GM08714 (cell line): ENCODE measurements around the gene CCDC92B.
"Not testable (repeated sequence)": the region's sequence is repeated elsewhere in the genome, so short reads cannot be mapped to it uniquely, and the experiment has no call there.

Experiments
- H3K4me3 ChIP-seq: fragments of 200-500 bp; sonication (Bioruptor generic); 2 replicates; pipeline ENCODE4 v1.5.1; 2014; ENCODE audit warnings: mild to moderate bottlenecking, low read length, inconsistent platforms
- ZNF274 ChIP-seq: IDR thresholded peaks from 2 replicates; pipeline ENCODE4 v1.6.1; 2012; ENCODE audit warnings: mild to moderate bottlenecking, low read depth, low read length

CCDC92B gene

GRCh38 chr17:2749058-2749783, at the start of gene CCDC92B:
CCDC92B (minus strand) TSS chr17:2749652; CDS start chr17:2735145, 14,507 bp downstream.
- no peak for TF ChIP-seq ZNF274
- no peak within 1 kb of the TSS for H3K4me3 ChIP-seq

DNA sequence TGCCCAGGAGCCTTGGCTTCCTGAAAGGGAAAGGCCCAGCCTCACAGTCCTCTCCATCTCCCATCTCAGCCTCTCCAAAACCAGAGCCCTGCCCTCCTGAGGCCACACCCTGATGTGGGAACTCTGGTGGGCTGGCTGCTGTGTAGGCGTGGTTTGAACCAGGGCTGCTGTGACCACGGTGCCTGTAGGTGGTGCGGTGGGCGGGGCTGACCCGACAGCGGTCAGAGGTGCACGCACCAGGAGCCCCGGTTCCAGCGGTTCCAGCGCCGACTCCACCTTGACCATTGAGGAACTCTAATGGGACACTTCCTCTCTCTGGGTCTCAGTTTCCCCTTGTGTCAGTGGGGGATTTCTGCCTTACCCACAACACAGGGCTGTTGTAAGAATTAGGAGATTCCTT, 49.2 kb upstream of the CCDC92B start:
- TF ChIP-seq ZNF274: no peak

GRCh38 chr17:2798188-2798587, 48.7 kb upstream of the CCDC92B start:
- no peak for TF ChIP-seq ZNF274
- H3K4me3 ChIP-seq: no peak overlapping the region

More for the DNA sequence above, 49.2 kb upstream of the CCDC92B start:
- no peak overlapping the region for H3K4me3 ChIP-seq

GRCh38 chr17:2797637-2798036, 48.2 kb upstream of the CCDC92B start:
- H3K4me3 ChIP-seq: no peak overlapping the region
- no peak for TF ChIP-seq ZNF274

DNA sequence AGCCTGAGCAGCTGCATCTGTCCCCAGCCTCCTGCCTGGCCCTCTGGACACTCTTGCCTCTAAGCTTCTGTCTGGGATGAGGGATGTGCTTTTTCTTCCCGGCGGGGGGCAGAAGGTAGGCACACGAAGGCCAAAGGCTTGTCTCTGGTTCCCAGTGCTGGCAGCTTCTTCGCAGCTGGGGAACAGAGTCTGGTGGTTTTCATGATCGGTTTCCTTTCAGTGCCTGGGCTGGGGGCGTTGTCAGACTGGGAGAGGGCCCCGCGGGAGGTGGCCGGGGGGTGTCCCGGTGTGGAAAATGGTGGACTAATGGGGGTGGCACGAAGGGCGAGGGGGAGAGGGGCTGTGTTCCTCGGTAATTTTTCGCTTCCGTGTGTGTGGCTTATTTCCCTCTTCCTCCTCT, 47.8 kb upstream of the CCDC92B start:
- TF ChIP-seq ZNF274: no peak
- H3K4me3 ChIP-seq: no peak overlapping the region

DNA sequence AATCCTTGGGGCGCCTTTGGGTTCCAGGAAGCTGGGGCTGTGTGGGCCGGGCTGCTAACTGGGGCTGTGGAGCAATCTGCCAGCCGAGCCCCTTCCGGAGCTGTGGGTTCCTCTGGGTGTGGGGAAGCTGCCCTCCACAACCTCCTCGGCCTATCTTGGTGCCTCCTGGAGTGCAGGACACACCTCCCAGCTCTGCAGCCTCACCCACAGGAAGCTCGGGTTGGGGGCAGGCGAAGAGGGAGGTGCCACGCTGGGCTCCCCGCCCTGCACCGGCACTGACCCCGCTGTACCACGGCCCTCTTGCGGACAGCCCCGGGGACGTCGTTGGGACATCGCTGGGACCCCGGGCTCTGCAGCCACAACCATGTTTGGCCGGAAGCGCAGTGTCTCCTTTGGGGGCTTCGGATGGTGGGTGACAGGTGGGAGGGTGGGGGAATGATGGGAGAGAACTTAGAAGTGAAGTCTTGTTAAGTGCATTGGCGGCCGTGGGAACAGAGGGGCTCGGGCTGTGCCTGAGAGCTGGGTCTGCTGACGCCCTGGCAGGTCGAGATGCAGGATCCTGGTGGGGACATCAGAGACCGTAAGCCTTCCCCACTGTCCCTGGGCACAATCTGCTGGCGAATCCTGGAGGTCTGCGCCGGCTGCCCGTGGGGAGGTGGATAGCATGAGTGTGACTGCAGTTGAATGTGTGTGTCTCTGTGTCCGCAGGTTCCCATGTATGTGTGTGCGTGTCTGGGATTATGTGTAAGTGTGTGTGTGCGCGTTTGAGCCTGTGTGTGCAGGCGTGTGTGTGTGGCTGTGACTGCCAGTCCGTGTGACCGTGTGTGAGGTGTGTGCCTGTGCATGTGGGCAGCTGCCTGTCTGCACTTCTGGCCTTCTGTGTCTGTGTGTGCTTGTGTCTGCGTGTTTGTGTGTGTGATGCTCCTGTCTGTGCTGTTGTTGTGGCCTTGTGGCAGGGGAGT, 47.0 kb upstream of the CCDC92B start, which contains the start of gene RAP1GAP2:
Gene RAP1GAP2, plus strand, starts transcription at position 275 of the 962 bp plus-strand sequence. Its CDS starts 90 bp downstream, at position 365.
- TF ChIP-seq ZNF274: no peak
- no peak within 1 kb of the TSS; the same call in 1 of the 2 replicates for H3K4me3 ChIP-seq

DNA sequence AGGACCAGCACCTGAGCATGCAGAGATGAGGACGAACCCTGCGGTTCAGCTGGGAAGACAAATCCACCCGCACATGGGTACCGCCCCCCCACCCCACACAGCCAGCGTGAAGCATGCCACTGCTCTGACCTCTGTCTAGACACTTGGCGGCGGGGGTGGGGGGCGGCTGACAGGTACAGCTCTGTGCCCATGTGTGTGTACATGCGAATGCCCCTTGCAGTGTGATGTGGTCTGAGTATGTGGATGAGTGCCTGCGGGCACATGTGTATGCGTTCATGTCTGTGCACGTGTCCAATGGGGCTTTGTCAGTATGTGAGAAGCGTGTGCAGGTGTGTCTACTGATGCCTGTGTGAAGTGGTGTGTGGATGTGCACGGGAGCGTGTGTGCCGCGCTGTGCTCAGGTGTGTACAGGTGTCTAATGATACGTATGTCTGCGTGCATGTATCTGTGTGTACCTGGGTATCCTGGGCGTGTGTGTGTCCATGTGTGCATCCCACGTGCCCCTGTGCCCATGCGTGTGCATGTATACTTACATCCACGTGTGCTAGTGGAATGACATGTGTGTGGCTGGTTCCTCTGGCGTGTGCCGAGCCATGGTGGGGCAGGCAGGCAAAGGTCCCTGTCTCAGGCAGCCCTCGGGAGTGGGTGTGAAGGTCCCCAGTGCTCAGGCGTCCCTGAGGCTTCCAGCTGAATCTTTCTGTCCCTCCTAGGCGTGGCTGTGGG, 46.1 kb upstream of the CCDC92B start:
- TF ChIP-seq ZNF274: no peak

GRCh38 chr17:2794111-2794803, 44.8 kb upstream of the CCDC92B start:
- H3K4me3 ChIP-seq: no peak overlapping the region
- TF ChIP-seq ZNF274: no peak

More for the DNA sequence above, 46.1 kb upstream of the CCDC92B start:
- no peak overlapping the region; the same call in 1 of the 2 replicates for H3K4me3 ChIP-seq

GRCh38 chr17:2792366-2793169, 43.1 kb upstream of the CCDC92B start:
- H3K4me3 ChIP-seq: no peak overlapping the region
- no peak for TF ChIP-seq ZNF274

DNA sequence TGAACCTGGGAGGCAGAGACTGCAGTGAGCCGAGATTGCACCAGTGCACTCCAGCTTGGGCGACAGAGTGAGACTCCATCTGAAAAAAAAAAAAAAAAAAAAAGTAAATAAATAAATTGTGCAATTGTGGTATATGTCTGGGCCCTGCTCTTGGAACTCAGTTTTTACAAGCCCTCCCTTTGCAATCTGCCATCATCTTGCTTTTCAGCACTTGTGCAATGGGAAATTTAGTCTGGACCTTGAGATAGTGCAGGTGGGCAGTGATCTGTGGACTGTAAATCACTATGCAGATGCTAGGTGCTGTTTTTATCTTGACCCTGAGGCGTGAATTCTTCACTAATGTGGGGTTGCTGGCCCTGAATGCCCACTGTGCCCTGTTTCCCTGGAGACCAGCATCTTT, 40.2 kb upstream of the CCDC92B start:
- TF ChIP-seq ZNF274: no peak

DNA sequence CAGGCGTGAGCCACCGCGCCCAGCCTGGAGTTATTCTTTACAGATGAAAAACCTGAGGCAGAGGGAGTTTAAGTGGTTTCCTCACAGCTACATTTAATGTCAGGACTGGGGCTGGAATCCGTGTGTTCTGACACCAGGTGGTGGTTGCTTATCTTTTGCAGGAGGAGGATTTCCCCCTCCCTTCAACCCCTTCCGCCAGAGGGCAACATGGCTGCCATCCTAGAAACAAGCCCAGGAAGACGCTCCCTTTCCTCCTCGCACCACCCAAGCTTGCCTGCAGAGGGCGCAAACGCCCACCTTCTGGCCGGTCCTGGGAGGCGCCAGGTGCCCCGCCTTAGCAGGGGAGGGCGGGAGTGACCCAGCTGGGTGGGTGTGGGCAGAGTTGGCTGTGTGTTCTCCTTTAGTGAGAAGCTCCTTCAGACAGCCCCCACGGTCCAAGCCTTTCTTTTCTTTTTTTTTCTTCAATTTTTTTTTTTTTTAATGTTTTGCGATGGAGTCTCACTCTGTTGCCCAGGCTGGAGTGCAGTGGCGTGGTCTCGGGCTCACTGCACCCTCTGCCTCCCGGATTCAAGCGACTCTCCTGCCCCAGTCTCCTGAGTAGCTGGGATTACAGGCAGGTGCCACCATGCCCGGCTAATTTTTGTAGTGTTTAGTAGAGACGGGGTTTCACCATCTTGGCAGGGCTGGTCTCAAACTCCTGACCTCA, 36.9 kb upstream of the CCDC92B start:
- no peak for TF ChIP-seq ZNF274
- no peak overlapping the region for H3K4me3 ChIP-seq

More for the DNA sequence above, 40.2 kb upstream of the CCDC92B start:
- no peak overlapping the region for H3K4me3 ChIP-seq

DNA sequence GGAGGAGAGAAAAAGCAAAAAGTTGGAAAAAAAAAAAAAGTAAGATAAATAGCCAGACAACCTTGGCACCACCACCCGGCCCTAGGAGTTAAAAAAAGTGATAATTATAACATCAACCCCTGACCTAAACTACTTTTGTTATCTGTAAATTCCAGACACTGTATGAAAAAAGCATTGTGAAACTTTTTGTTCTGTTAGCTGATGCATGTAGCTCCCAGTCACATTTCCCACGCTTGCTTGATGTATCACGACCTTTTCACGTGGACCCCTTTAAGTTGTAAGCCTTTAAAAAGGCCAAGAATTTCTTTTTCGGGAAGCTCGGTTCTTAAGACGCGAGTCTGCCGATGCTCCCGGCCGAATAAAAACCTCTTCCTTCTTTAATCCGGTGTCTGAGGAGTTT, 35.9 kb upstream of the CCDC92B start:
- not testable (repeated sequence) for H3K4me3 ChIP-seq

GRCh38 chr17:2784864-2785263, 35.4 kb upstream of the CCDC92B start:
- H3K4me3 ChIP-seq: no peak overlapping the region
- TF ChIP-seq ZNF274: no peak
